Activated T-cell treated with anti-CD3 and anti-CD28 coated beads, Interleukin-2, amount 50 U/mL, for 48 hours (primary cell): ENCODE data around the gene NKX6-2.
"Not testable (repeated sequence)": the region's sequence is repeated elsewhere in the genome, so short reads cannot be mapped to it uniquely, and the experiment has no call there.

Experiments
- DNase-seq, 2 experiments: peaks; one replicate each; pipeline ENCODE4 v3.0.0-alpha.2; 2020

The NKX6-2 gene

DNA sequence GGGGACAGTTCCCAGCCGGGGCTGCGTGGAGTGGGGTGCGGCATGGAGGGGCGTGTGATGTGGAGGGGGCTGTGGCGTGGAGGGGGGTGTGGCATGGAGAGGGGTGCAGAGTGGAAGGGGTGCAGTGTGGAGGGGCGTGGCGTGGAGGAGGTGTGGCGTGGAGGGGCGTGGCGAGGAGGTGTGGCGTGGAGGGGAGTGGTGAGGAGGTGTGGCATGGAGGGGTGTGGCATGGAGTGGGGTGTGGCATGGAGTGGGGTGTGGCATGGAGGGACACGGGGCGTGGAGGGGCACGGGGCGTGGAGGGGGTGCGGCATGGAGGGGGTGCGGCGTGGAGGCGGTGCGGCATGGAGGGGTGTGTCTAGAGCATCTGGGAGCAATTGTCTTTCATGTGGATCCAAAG lies 33.6 kb downstream of the NKX6-2 start:
- no peak for DNase-seq

DNA sequence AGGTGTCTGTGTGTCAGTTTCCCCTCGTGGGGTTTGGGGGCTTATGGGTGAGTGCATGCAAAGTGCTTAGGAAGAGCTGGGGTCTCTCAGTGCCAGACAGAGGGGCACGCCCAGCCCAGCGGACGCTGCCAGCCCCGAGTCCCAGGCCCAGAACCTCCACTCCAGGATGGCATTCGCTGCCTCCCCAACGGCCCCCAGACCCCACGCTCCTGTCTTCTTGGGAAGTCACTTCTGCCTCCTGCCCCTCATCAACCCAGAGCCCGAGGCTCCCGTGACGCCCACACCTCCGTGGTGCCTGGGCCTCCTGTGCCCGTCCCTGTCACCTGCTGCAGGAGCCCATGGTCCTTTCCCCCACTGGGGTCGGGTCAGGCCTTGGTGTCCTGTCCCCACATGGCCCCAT lies 35.0 kb downstream of the NKX6-2 start:
- DNase-seq, result no peak

- no peak for DNase-seq
Measured at GRCh38 chr10:132749371-132749795, 36.6 kb downstream of the NKX6-2 start.

DNA sequence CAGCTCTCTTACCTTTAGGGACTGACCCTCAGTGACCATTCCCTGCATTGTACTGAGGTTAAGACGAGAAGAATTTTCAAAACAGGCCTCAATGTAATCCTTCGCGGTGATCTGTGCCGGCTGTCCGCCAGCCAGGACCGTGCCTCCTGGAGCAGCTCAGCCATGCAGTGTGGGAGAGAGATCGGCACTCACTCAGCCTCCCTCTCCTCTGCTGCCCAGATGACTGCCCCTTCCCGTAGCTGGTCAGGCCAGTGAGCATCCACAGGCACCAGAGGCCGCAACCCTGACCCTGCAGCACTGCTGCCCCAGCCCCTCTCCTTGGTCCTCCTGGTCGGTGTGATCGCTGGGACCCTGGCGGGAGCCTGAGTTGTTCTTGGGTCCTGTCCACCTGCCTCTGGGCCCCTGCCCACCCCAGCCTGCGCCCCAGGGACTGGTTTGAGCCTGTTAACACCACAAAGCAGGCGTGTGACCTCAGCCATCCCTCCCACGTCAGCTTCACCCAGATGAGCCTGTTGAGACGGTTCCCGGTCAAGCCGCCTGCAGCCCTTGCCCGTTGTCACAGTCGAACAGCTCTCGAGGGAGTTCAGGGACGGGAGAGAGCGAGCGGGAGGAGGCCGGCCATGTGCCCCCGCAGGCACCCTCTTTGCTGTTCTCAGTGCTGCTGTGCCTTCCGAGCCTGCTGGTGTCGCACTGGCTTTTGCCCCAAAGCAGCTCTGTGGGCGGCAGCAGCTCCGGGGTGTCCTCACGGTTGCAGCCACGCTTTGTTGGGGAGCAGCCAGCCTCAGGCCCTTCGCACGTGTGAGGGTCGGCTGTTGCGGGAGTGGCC lies 37.2 kb downstream of the NKX6-2 start:
- no peak for DNase-seq

GRCh38 chr10:132748135-132748534 lies 37.8 kb downstream of the NKX6-2 start:
- no peak for DNase-seq

GRCh38 chr10:132746801-132747625 lies 38.9 kb downstream of the NKX6-2 start:
- no peak for DNase-seq

GRCh38 chr10:132746386-132746785 lies 39.6 kb downstream of the NKX6-2 start:
- DNase-seq, result no peak

DNA sequence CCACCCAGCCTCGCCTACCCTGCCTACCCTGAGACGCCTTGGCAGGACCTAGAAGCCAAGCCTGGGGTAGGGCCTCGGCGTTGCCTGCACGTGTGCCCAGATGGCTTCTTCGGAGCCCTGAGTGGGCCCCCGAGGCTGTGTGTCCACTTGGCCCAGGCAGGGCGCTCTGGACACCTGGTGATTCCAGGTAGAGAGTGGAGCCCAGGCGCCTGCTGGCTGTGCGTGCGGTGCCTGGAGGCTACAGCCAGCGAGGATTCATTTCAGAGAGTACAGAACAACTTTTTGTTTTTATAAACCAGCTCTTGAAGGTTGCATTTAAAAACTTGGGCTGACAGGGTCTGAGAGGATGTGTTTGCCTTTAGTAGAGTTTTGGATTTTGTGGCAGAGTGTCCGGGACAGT lies 40.0 kb downstream of the NKX6-2 start:
- DNase-seq, result no peak

DNA sequence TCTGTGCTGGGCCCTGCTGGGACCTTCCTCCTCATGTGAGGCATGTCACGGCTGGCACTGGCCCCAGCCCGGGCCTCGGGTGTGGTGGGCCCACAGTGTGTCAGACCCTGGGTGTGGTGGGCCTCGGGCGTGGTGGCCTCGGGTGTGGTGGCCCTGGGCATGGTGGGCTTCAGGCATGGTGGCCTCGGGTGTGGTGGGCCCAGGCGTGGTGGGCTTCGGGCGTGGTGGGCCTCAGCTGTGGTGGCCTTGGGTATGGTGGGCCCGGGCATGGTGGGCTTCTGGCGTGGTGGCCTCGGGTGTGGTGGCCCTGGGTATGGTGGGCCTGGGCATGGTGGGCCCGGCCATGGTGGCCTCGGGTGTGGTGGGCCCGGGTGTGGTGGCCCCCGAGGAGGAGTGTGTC lies 40.4 kb downstream of the NKX6-2 start:
- no peak for DNase-seq

DNA sequence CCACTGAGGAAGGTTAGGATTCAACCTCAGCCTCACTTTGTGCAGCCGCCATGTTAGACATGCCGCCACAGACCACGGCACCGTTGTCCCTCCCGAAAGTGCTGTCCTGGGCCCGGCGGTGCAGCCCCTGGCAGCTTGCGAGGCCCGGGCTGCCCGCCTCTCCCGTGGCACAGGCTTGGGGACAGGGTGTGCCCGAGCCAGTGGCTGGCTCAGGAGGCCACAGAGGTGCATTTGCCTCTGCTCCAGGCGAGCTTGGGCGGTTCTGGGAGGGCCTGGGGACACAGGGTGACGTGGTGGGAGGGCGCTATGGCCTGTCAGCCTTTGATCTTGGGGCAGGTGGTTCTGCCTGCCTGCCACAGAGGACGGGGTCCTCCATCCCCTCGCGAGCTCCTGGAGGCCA lies 41.1 kb downstream of the NKX6-2 start:
- no peak for DNase-seq

DNA sequence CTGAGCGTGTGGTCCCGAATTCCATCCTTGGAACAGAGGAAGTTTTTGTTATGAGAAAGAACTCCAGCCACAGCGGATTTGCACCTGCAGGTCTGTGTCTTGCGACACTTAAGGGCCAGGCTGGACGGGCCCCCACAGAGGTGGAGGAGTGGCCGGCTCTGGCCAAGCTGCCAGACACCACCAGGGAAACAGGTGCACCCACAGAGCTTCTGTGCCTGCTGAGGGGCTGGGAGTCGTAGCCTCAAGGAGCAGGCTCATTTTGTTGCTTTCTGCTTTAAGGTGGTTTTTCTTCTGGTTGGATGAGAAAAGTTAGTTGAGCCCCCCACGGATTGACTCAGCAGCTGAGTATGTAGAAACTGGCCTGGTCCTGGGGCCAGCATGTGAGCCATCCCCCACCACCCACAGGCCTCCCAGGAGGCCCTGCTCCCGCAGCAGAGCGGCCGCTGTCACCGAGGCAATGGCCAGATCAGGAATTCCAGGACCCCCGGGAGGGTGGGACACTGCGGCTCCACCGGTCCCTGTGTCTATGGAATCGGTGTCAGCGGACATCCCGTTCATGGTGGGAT lies 41.9 kb downstream of the NKX6-2 start:
- DNase-seq, result no peak

- not testable (repeated sequence) for DNase-seq
Measured at GRCh38 chr10:132743196-132743924, 42.6 kb downstream of the NKX6-2 start.

DNA sequence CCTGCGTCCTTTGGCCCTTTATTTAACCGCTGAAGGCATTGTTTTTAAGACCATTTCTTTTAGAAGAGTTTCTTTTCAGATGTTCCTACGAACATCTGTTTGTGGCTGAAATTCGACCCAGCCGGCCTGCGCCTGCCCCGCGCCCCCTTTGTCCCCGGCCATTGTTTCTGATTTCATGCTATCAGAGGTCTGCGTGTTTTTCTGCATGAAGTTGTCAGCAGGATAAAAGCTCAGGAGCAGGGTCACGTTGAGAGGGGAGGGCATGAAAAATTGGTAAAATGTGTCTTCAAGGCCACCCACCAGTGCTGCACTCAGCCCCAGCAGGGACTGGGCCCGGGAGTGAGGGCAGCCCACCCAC lies 43.1 kb downstream of the NKX6-2 start:
- no peak for DNase-seq

- no peak for DNase-seq
Measured at GRCh38 chr10:132742167-132742836, 43.6 kb downstream of the NKX6-2 start.

GRCh38 chr10:132740588-132740987 lies 45.4 kb downstream of the NKX6-2 start:
- no peak for DNase-seq

GRCh38 chr10:132739225-132739613 lies 46.7 kb downstream of the NKX6-2 start:
- DNase-seq, result no peak

GRCh38 chr10:132738454-132739224 lies 47.3 kb downstream of the NKX6-2 start:
- DNase-seq, result no peak

DNA sequence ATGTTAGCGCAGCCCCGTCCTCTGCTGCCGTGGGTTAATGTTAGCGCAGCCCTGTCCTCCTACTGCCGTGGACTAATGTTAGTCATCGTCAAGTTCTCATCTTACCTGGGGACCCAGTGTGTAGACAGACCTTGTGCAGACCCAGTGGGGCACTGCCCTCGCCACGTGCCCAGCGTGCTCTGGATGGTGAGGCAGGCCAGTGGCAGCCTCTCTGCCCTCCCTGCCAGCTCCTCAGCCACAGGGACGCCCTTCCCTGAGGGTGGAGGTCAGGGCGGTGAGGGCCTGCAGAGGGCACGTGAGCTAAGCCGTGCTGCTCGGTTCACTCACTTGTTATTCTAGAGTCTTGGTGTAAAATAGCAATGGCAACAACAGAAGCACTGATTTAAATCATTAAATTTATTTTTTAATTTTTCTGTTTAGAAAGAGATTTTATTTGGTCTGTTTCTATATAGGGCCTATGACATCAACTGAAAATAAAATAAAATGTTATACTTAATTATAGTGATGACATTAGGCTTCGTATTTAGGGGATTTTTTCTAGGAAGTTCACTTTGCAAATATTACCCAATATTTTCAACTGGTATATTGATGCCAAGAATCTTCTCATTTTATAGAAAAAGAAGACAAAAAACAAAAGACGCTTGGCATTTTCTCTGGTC lies 48.4 kb downstream of the NKX6-2 start:
- DNase-seq, result no peak

DNA sequence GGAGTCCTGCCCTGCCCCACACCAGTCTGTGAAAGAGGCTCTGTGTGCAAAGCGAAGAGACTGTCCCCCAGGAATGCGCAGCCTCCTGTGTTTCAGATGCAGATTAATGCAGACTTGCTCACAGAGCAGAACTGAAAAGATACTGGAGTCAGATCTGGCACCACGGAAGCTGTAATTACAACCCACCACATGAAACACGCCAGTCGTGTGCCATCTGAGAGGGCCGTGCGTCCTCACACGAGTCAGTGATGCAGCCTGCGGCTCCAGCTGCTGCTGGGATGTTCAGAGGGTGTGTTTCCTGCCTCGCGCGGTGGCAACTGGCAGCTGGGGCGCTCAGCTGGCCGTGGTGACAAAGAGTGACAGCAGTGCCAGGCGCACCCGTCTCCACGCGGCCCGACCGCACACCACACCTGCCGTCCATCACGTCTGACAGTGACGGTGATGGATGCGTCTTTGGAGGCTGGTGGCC lies 50.0 kb downstream of the NKX6-2 start:
- no peak for DNase-seq

GRCh38 chr10:132735341-132735775 lies 50.6 kb downstream of the NKX6-2 start:
- no peak for DNase-seq

DNA sequence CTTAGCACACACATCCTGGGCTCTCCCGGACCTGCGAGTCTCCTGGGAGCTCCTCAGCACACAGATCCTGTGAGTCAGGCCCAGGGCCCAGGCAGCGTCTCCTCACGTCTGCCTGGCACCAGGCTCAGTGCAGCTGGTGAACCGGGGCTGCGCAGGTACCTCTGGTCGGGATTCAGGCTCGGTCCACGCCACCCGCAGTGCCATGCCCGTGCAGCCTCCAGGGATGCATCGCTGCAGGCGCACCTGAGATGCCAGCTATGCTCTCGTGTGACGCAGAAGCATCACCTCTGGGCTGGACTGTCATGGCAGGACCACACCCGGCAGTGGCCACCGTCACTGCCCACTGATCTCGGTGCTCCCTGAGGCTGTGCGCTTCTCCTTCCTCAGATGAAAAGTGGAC lies 52.0 kb downstream of the NKX6-2 start:
- DNase-seq, result no peak
